Glutamatergic neuron (in vitro differentiated cells): ENCODE results near the gene GPR161. TPM values are rescaled to one million over a fixed set of nuclear protein-coding genes. Genes with fewer than 3 reads are reported as not detected.

Source experiments
- DNase-seq: peaks from one replicate; pipeline ENCODE4 v3.0.0; 2022
- H3K27ac Mint-ChIP-seq: one replicate; pipeline ENCODE4 v1.8.0; 2020; ENCODE audit warnings: mild to moderate bottlenecking, mixed read lengths, inconsistent platforms; ENCODE audit not compliant: unreplicated experiment
- H3K27me3 Mint-ChIP-seq: one replicate; pipeline ENCODE4 v1.8.0; 2020; ENCODE audit warnings: mild to moderate bottlenecking, moderate library complexity, mixed read lengths, inconsistent platforms; ENCODE audit not compliant: unreplicated experiment
- H3K36me3 Mint-ChIP-seq: one replicate; pipeline ENCODE4 v1.8.0; 2020; ENCODE audit warnings: mild to moderate bottlenecking, mixed read lengths, inconsistent platforms; ENCODE audit not compliant: unreplicated experiment
- H3K4me1 Mint-ChIP-seq: one replicate; pipeline ENCODE4 v1.8.0; 2020; ENCODE audit warnings: mild to moderate bottlenecking, low read depth, mixed read lengths, inconsistent platforms; ENCODE audit not compliant: unreplicated experiment
- H3K4me3 Mint-ChIP-seq: one replicate; pipeline ENCODE4 v1.8.0; 2020; ENCODE audit warnings: mild to moderate bottlenecking, mixed read lengths, inconsistent platforms; ENCODE audit not compliant: unreplicated experiment
- H3K9me3 Mint-ChIP-seq: one replicate; pipeline ENCODE4 v1.8.0; 2020; ENCODE audit warnings: mild to moderate bottlenecking, moderate library complexity, mixed read lengths, inconsistent platforms; ENCODE audit not compliant: unreplicated experiment
- CTCF ChIP-seq: fragments of 200-600 bp; sonication (generic); IDR thresholded peaks from one replicate; pipeline ENCODE4 v1.5.0; 2021; ENCODE audit not compliant: partially characterized antibody, unreplicated experiment
- total RNA-seq: library from RNA; stranded (reverse); fragmentation: NEBNext Ultra II Directional; extraction: Animal tissue kit (Norgen Biotek cat#: 25700); gene quantifications from one replicate; pipeline ENCODE4 v1.2.1, GENCODE V29; 2021; ENCODE audit not compliant: unreplicated experiment

GPR161 gene
- total RNA-seq, 1 donor from 2014 or later: 69.3 TPM

GRCh38 chr1:168079761-168080160 is 57.0 kb downstream of the GPR161 start:
- DNase-seq: no peak
- Mint-ChIP-seq H3K36me3 (peaks cover 6% of the 10 kb centered on the region), H3K4me3 (no peak overlapping the region), H3K27ac (no peak overlapping the region), H3K27me3 (peaks cover 8% of the 10 kb centered on the region), H3K4me1 (peaks cover 9% of the 10 kb centered on the region), H3K9me3 (peaks cover 6% of the 10 kb centered on the region)
- TF ChIP-seq CTCF: no peak

GRCh38 chr1:168069384-168069783 is 67.3 kb downstream of the GPR161 start:
- H3K4me1 Mint-ChIP-seq: no peaks in the 10 kb centered on the region
- peaks cover 4% of the 10 kb centered on the region for H3K36me3 Mint-ChIP-seq
- TF ChIP-seq CTCF: no peak
- no peaks in the 10 kb centered on the region for H3K9me3 Mint-ChIP-seq
- no peak overlapping the region for H3K27ac Mint-ChIP-seq
- H3K4me3 Mint-ChIP-seq: no peak overlapping the region
- no peaks in the 10 kb centered on the region for H3K27me3 Mint-ChIP-seq
- no peak for DNase-seq

GRCh38 chr1:168065506-168065905 is 71.2 kb downstream of the GPR161 start:
- DNase-seq: no peak
- no peak overlapping the region for H3K27ac Mint-ChIP-seq
- no peaks in the 10 kb centered on the region for H3K36me3 Mint-ChIP-seq

GRCh38 chr1:168064216-168064615 is 72.5 kb downstream of the GPR161 start:
- H3K4me1 Mint-ChIP-seq: no peaks in the 10 kb centered on the region
- H3K36me3 Mint-ChIP-seq: no peaks in the 10 kb centered on the region
- H3K27ac Mint-ChIP-seq: no peak overlapping the region
- no peak for TF ChIP-seq CTCF
- no peak for DNase-seq
- H3K9me3 Mint-ChIP-seq: no peaks in the 10 kb centered on the region
- H3K4me3 Mint-ChIP-seq: no peak overlapping the region
- H3K27me3 Mint-ChIP-seq: no peaks in the 10 kb centered on the region

More at GRCh38 chr1:168065506-168065905, 71.2 kb downstream of the GPR161 start:
- H3K4me1 Mint-ChIP-seq: no peaks in the 10 kb centered on the region
- H3K9me3 Mint-ChIP-seq: no peaks in the 10 kb centered on the region
- H3K27me3 Mint-ChIP-seq: no peaks in the 10 kb centered on the region
- no peak overlapping the region for H3K4me3 Mint-ChIP-seq
- TF ChIP-seq CTCF: no peak

- TF ChIP-seq CTCF: no peak
- Mint-ChIP-seq H3K9me3 (no peaks in the 10 kb centered on the region), H3K27me3 (no peaks in the 10 kb centered on the region)
These were observed 78.8 kb downstream of the GPR161 start for GRCh38 chr1:168057921-168058320.

More at GRCh38 chr1:168057921-168058320, 78.8 kb downstream of the GPR161 start:
- H3K27ac Mint-ChIP-seq: no peak overlapping the region
- DNase-seq: no peak
- H3K36me3 Mint-ChIP-seq: no peaks in the 10 kb centered on the region
- no peaks in the 10 kb centered on the region for H3K4me1 Mint-ChIP-seq
- H3K4me3 Mint-ChIP-seq: no peak overlapping the region
